Fibroblast of the aortic adventitia (primary cell): ENCODE measurements around the gene ANKHD1. TPM values are rescaled to one million over a fixed set of nuclear protein-coding genes. Genes with fewer than 3 reads are reported as not detected.
"Not testable (repeated sequence)": the region's sequence is repeated elsewhere in the genome, so short reads cannot be mapped to it uniquely, and the experiment has no call there.

ENCODE experiments used
- DNase-seq: peaks from one replicate; pipeline ENCODE4 v3.0.0-alpha.2; 2010; ENCODE audit warnings: low read depth
- H3K4me3 ChIP-seq: 2 replicates; pipeline ENCODE4 v1.5.1; 2011; ENCODE audit warnings: low read depth, mild to moderate bottlenecking, control low read depth, low read length, moderate library complexity
- total RNA-seq: library from RNA; depleted of rRNA; stranded (reverse); fragments of >200 nt; gene quantifications from 2 replicates; pipeline ENCODE4 v1.2.3, GENCODE V29; 2012; ENCODE audit warnings: low replicate concordance
- TF ChIP-seq, protein P1 (sequence below): IDR thresholded peaks from 2 replicates; pipeline ENCODE4 v1.5.1; 2011; ENCODE audit warnings: mild to moderate bottlenecking, low read length, control low read depth, inconsistent platforms; ENCODE audit not compliant: insufficient read depth

ANKHD1 gene
- total RNA-seq, 1 donor: 71.1 TPM

GRCh38 chr5:140408750-140409241, 7.2 kb downstream of the ANKHD1 start:
- TF ChIP-seq, protein P1, sequence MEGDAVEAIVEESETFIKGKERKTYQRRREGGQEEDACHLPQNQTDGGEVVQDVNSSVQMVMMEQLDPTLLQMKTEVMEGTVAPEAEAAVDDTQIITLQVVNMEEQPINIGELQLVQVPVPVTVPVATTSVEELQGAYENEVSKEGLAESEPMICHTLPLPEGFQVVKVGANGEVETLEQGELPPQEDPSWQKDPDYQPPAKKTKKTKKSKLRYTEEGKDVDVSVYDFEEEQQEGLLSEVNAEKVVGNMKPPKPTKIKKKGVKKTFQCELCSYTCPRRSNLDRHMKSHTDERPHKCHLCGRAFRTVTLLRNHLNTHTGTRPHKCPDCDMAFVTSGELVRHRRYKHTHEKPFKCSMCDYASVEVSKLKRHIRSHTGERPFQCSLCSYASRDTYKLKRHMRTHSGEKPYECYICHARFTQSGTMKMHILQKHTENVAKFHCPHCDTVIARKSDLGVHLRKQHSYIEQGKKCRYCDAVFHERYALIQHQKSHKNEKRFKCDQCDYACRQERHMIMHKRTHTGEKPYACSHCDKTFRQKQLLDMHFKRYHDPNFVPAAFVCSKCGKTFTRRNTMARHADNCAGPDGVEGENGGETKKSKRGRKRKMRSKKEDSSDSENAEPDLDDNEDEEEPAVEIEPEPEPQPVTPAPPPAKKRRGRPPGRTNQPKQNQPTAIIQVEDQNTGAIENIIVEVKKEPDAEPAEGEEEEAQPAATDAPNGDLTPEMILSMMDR: no peak
- H3K4me3 ChIP-seq: no peak overlapping the region
- DNase-seq: no peak

DNA sequence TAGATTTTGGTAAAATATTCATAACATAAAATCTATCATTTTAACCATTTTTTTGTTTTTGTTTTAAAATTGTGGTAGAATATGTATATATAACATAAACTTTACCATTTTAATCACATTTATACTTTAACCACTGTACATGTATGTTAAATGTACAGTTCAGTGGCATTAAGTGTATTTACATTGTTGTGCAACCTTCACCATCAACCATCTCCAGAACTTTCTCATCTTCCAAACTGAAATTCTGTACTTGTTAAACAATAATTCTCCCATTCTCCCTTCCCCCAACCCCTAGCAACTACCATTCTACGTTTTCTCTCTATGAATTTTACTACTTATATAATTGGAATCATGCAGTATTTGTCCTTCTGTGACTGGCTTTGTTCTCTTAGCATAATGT, 11.6 kb downstream of the ANKHD1 start:
- TF ChIP-seq, protein P1: no peak
- no peak for DNase-seq

GRCh38 chr5:140417235-140417634, 15.6 kb downstream of the ANKHD1 start:
- TF ChIP-seq, protein P1: no peak
- H3K4me3 ChIP-seq: no peak overlapping the region
- no peak for DNase-seq

More for the DNA sequence above, 11.6 kb downstream of the ANKHD1 start:
- H3K4me3 ChIP-seq: no peak overlapping the region

DNA sequence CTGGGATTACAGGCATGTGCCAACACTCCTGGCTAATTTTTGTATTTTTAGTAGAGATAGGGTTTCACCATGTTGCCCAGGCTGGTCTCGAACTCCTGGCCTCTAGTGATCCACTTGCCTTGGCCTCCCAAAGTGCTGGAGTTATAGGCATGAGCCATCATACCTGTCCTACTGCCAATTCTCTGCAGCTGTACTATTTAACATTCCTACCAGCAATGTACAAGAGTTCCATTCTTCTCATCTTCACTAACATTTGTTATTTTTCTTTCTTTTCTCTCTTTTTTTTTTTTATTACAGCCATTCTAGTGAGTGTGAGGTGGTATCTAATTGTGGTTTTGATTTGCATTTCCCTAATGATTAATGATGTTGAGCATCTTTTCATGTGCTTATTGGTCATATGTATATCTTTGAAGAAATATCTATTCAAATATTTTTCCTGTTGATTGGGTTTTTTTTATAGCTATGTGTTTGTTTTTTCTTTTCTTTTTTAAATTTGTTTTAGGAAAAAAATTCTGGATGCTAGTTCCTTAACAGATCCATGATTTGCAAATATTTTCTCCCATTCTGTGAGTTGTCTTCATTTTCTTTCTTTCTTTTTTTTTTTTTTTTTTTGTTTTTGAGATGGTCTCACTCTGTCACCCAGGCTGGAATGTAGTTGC, 17.4 kb downstream of the ANKHD1 start:
- TF ChIP-seq, protein P1: no peak
- H3K4me3 ChIP-seq: no peak overlapping the region
- DNase-seq: no peak

GRCh38 chr5:140420226-140420570, 18.6 kb downstream of the ANKHD1 start:
- peak; percentile 10 for DNase-seq
- TF ChIP-seq, protein P1: no peak
- no peak overlapping the region for H3K4me3 ChIP-seq

DNA sequence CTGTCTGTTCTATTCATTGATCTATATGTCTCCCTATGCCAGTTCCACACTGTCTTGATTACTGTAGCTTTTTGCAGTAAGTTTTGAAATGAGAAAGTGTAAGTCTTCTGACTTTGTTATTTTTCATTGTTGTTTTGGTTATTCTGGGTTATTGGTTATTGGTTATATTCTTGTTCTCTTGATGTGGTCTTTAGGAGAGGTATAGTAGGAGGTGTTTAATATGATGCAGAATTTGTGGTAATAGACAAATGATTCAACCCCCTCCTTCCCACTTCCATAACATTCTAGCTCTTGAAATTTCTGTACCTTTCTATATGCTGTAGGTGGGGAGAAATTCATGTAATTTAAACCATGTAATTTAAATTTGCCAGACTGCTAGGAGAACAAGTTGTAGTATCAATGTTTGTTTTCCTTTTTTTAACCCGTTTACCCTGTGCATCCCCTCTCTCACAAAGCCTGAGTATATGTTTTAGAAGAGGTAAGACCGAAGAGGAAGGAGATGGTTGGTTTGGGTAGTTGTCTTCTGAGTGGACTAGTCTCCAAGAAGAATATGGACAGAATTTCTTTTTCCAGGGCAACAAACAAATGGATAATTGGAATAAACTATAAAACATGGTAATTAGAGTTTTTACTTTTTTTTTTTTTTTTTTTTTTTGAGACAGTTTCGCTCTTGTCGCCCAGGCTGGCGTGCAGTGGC, 19.2 kb downstream of the ANKHD1 start:
- no peak for DNase-seq
- H3K4me3 ChIP-seq: no peak overlapping the region
- TF ChIP-seq, protein P1: no peak

GRCh38 chr5:140421375-140421774, 19.7 kb downstream of the ANKHD1 start:
- DNase-seq, H3K4me3 ChIP-seq: not testable (repeated sequence)
